Kidney glomerular epithelial cell (primary cell): ENCODE results near the gene STH.

ENCODE experiments used
- DNase-seq: peaks from one replicate; lab custom pipeline; 2025; lab: John Stamatoyannopoulos, UW

The STH gene

GRCh38 chr17:46027048-46027975 lies 28.3 kb downstream of the STH start:
- DNase-seq = no peak

DNA sequence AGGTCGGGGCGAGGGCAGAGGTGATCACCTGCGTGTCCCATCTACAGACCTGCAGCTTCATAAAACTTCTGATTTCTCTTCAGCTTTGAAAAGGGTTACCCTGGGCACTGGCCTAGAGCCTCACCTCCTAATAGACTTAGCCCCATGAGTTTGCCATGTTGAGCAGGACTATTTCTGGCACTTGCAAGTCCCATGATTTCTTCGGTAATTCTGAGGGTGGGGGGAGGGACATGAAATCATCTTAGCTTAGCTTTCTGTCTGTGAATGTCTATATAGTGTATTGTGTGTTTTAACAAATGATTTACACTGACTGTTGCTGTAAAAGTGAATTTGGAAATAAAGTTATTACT lies 28.9 kb downstream of the STH start:
- DNase-seq = no peak

- no peak for DNase-seq
Observed at GRCh38 chr17:46028374-46028773, 29.3 kb downstream of the STH start.

GRCh38 chr17:46028981-46029565 lies 30.0 kb downstream of the STH start:
- DNase-seq = no peak

DNA sequence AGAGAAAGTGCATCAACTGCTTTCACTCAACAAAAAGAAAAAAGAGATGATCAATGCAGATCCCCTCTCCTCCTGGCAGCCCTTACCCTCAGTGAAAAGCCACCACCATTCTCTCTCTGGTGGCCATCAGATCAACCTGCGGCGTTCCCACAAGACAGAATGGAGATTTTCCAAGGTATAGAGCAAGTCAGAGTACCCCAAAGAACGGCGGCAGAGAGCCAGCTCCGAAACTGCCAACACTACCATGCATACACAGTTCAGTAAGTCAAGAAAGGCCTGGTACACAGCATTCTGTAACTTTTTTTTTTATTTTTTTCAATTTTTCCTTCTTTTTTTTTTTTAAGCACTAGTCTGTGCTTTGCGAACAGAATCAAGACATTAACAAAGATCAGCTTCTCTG lies 30.6 kb downstream of the STH start:
- no peak for DNase-seq

DNA sequence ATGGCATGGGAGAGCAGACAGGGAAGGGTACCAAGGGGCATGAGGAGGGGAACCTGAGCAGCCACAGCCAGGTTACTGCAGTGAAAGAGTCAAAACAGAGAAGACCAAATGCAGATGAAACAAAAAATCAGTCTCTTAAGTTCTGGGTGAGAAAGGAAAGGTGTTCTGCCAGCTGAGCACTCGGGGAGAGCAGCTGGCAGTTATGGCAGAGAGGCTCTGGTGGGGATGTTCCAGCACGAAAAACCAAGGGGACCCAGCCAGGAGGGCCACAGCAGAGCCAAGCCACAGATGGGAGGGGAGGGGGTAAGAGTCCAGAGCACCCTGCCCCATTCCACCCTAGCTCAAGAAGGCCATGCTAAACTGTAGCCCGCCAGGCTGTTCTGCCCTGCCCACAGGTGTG lies 31.7 kb downstream of the STH start:
- no peak for DNase-seq

- no peak for DNase-seq
Observed at GRCh38 chr17:46031440-46031839, 32.4 kb downstream of the STH start.

- DNase-seq = no peak
Observed at GRCh38 chr17:46031920-46032319, 32.9 kb downstream of the STH start.

- DNase-seq = no peak
Observed at GRCh38 chr17:46032909-46033308, 33.9 kb downstream of the STH start.

DNA sequence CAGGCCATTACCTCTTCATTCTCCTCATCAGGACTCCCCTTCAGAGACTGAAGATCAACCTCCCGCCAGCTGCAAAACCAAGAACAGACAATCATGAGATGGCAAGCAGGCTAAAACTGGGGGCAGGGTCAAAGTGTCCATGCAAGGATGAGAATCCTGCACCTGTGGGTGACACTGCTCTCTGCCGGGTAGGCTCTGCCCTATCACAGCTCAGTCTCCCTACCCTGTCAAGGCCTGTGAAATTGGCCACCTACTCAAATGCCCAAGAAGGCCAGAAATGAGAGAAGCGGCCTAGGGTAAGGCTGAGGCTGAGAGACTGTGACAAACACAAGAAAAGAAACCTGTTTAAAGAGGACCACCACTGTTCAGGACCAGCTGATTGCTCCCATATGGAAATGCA lies 34.3 kb downstream of the STH start:
- no peak for DNase-seq

- DNase-seq = no peak
Observed at GRCh38 chr17:46035112-46035818, 36.2 kb downstream of the STH start.

DNA sequence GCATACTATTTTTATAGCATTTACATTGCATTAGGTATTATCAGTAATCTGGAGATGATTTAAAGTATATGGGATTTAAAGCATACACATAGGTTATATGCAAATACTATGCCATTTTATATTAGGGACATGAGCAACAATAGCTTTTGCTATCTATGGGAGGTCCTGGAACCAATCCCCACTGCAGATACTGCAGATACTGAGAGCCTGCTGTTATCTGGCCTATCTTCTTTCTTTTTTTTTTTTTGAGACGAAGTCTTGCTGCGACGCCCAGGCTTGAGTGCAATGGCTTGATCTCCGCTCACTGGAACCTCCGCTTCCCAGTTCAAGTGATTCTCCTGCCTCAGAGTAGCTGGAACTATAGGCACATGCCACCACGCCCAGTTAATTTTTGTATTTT lies 37.4 kb downstream of the STH start:
- DNase-seq = no peak

DNA sequence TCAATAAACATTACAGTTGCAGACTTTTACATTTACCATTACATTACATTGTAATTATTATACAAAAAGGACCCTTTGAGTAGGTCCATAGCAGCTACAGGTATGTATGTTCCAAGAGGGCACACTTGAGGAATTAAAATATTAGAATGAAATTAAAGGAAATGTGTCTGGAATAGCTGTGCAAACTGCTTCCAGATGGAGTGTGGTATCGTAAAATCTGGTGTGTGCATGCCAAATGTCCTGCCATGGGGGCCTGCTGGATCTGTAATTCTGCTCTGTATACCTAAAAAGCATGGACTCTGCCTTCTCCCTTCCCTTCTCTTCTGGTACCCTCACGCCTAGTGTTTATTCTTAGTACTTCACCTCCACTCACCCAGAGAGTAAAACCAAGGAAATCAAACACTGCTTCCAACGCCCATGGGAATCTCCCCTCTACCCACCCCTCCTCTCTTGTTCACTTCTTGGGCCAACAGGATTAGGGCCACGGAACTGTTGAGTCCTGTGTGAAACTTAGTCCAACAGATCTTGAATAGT lies 38.7 kb downstream of the STH start:
- DNase-seq = no peak

DNA sequence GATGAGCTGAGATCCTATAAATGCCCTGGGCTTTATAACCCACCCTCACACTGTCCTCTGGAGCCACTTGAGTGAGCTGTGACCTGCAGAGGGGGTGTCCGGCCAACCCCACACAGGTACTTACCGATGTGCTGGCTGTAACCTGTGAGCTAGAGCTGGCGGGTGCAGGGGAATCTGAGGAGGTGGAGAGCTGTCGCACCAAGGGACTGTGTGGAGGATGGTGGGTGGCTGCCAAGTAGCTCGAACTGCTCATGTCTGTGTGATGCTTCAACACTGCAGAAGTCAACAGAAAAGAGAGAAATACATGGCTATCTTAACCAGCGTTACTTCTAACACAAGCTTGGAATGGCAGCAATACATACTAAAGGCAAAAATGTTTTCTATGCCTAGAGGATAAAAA lies 39.4 kb downstream of the STH start:
- no peak for DNase-seq

GRCh38 chr17:46038937-46039336 lies 39.9 kb downstream of the STH start:
- DNase-seq = no peak

- no peak for DNase-seq
Observed at GRCh38 chr17:46039592-46040186, 40.6 kb downstream of the STH start.

GRCh38 chr17:46042246-46042645 lies 43.2 kb downstream of the STH start:
- DNase-seq = no peak

DNA sequence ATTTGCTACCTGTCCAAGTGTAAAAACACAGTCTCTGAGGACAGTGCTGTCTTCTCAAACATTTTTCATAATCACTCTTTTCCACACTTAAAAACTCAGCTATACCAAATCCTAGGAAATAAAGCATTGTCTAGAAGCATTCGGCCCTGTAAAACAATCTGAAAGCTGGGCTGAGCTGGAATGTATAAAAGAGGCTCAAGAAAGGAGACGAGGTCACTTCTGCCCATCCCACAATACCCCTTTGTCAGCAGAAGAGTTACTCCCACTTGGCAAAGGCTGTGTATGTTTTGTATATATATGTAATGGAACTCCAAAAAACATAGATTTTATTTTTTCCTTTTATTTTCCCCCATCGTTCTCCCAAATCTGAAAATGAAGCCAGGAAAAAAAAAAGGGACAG lies 43.9 kb downstream of the STH start:
- no peak for DNase-seq

GRCh38 chr17:46043606-46044005 lies 44.6 kb downstream of the STH start:
- no peak for DNase-seq

GRCh38 chr17:46044286-46044928 lies 45.4 kb downstream of the STH start:
- DNase-seq = peak; percentile 90

DNA sequence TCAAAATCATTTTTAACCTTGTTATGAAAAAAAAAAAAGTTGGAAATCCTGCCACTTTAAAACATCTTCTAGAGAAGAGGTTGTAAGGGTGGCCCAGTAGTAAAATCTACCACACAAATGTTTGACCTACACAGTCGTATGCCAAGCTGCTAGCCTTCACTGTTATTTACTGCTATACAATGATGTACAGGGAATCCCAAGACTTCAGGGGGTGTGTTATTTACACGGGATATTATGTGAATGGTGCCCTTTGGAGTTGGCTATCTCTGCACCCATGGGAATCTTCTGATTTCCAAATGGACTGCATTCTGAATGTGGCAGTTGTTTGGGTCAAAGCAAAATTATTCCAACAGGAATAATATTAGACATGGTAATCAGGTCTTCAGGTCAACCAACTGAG lies 45.9 kb downstream of the STH start:
- no peak for DNase-seq

DNA sequence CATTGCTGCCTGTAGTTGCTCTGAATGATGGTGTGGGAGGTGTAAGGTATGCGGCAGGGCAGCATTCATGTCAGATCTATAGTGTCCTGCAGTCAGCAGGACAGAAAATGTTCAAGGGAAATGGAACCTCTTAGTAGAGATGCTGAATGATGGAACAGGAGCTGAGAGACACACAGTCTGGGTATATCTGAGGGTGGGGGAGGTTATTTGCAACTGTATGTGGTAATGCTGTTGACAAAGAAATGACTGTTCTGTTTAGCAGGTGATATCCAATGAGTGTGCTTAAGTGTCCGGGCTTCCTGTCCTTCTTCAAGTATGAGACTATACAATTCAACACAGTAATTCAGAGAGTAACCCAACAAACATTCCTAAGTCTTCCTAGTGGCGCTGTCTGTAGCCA lies 46.6 kb downstream of the STH start:
- DNase-seq = no peak
